Measurements from ENCODE around the gene PPM1M. TPM values are rescaled to one million over a fixed set of nuclear protein-coding genes. Genes with fewer than 3 reads are reported as not detected.

Gene PPM1M
- total RNA-seq, 1 experiment from 2014 or later: 16.2 TPM

- Histone ChIP-seq H3K36me3 (ENCODE audit: low read depth) (no peaks in the 10 kb centered on the region), H3K9me2 (ENCODE audit: insufficient read depth) (no peaks in the 10 kb centered on the region), H3K27me3 (ENCODE audit: insufficient read depth, low read depth) (no peaks in the 10 kb centered on the region), H2AFZ (no peak overlapping the region), H3K4me2 (no peak overlapping the region), H3F3A (ENCODE audit: insufficient read depth, low read depth) (no peaks in the 10 kb centered on the region), H3K4me3 (no peak overlapping the region), H3K9me3 (ENCODE audit: insufficient read depth, low read depth) (no peaks in the 10 kb centered on the region), H4K20me1 (ENCODE audit: insufficient read depth) (no peaks in the 10 kb centered on the region), H3K79me2 (ENCODE audit: low read depth) (peaks cover 6% of the 10 kb centered on the region; the same call in 1 of the 2 replicates), H3K4me1 (replicated peaks; ENCODE audit: insufficient read depth) (peaks cover 7% of the 10 kb centered on the region; the same call in 1 of the 2 replicates), H3K27ac (no peak overlapping the region)
- no TSS peak for BruUV-seq (replicated peaks)
- ChIA-PET POLR2A (ENCODE audit: unreplicated experiment) (no interaction called here), CTCF (interaction anchor here (1.4 kb wide), 1 partner anchor 48 kb away, joined by 6 read pairs; no protein-coding TSS in a partner anchor)
- TF ChIP-seq CTCF (conservative IDR thresholded peaks at IDR 0.05) (no peak), EZH2 (IDR thresholded peaks at IDR 0.05; ENCODE audit: low read depth) (no peak)
- intact Hi-C loops (cut with micrococcal nuclease; ENCODE audit: unreplicated experiment): loop anchor here (1.0 to 5.0 kb wide), 2 partner anchors 48 to 96 kb away; no protein-coding TSS in a partner anchor
- no peak for DNase-seq
Measured at GRCh38 chr3:52290596-52291507, 45.3 kb downstream of the PPM1M start.

- no peaks in the 10 kb centered on the region for H3F3A ChIP-seq (ENCODE audit: insufficient read depth, low read depth)
- no peak overlapping the region for H3K4me2 ChIP-seq
- no peaks in the 10 kb centered on the region for H4K20me1 ChIP-seq (ENCODE audit: insufficient read depth)
- H3K9me2 ChIP-seq (ENCODE audit: insufficient read depth): no peaks in the 10 kb centered on the region
- H3K27me3 ChIP-seq (ENCODE audit: insufficient read depth, low read depth): no peaks in the 10 kb centered on the region
- BruUV-seq (replicated peaks): no TSS peak
- DNase-seq: peak in 1 of 2 experiments; percentile 21
- H3K4me1 ChIP-seq (replicated peaks; ENCODE audit: insufficient read depth): peaks cover 7% of the 10 kb centered on the region; the same call in 1 of the 2 replicates
- no peak overlapping the region for H2AFZ ChIP-seq
- no peak overlapping the region for H3K27ac ChIP-seq
- POLR2A ChIA-PET (ENCODE audit: unreplicated experiment): no interaction called here
- H3K79me2 ChIP-seq (ENCODE audit: low read depth): peaks cover 6% of the 10 kb centered on the region; the same call in 1 of the 2 replicates
- CTCF ChIA-PET: interaction anchor here (0.5 to 1.4 kb wide), 2 partner anchors 48 to 157 kb away, joined by 5 to 6 read pairs; no protein-coding TSS in a partner anchor
- no peaks in the 10 kb centered on the region for H3K9me3 ChIP-seq (ENCODE audit: insufficient read depth, low read depth)
- H3K36me3 ChIP-seq (ENCODE audit: low read depth): no peaks in the 10 kb centered on the region
- H3K4me3 ChIP-seq: no peak overlapping the region
- intact Hi-C loops (cut with micrococcal nuclease; ENCODE audit: unreplicated experiment): loop anchor here (1.0 to 5.0 kb wide), 2 partner anchors 48 to 96 kb away; no protein-coding TSS in a partner anchor
- TF ChIP-seq CTCF (conservative IDR thresholded peaks at IDR 0.05) (peak; percentile 64), EZH2 (IDR thresholded peaks at IDR 0.05; ENCODE audit: low read depth) (no peak)
Measured at GRCh38 chr3:52291508-52292181, 46.1 kb downstream of the PPM1M start.
